OCI-LY7 (cell line): ENCODE measurements around the gene PPP1R9A. TPM values are rescaled to one million over a fixed set of nuclear protein-coding genes. Genes with fewer than 3 reads are reported as not detected.

ENCODE experiments used
- BruUV-seq: library from RNA; stranded (reverse); fragments of 400-500 nt; replicated peaks from 2 replicates; lab custom pipeline; 2021; lab: Mats Ljungman, UMichigan
- CTCF ChIA-PET: fragments of 300-600 bp; sonication (Branson Sonifier 250); formaldehyde crosslinking; loops from one replicate; lab custom pipeline; 2022; ENCODE audit warnings: antibody characterized with exemption; ENCODE audit not compliant: unreplicated experiment; lab: Charles Lee
- POLR2A ChIA-PET: fragments of 300-600 bp; sonication (Branson Sonifier 250); formaldehyde crosslinking; loops from one replicate; lab custom pipeline; 2022; ENCODE audit warnings: antibody characterized with exemption; lab: Charles Lee
- DNase-seq: peaks from one replicate; pipeline ENCODE4 v3.0.0-alpha.2; 2015; ENCODE audit warnings: low spot score
- H2AFZ ChIP-seq: fragments of 200-600 bp; sonication (generic), shearing (Covaris generic); 2 replicates; pipeline ENCODE4 v1.6.1; 2014; ENCODE audit warnings: mild to moderate bottlenecking, antibody characterized with exemption, low read length, moderate library complexity
- H3K27ac ChIP-seq: fragments of 200-600 bp; sonication (generic); 2 replicates; pipeline ENCODE4 v1.5.1; 2014; ENCODE audit warnings: mixed run types, low read depth, mild to moderate bottlenecking, moderate library complexity, low read length, inconsistent platforms; ENCODE audit not compliant: poor library complexity, severe bottlenecking
- H3K36me3 ChIP-seq: fragments of 200-600 bp; sonication (generic); 2 replicates; pipeline ENCODE4 v1.6.1; 2014; ENCODE audit warnings: mild to moderate bottlenecking, antibody characterized with exemption, low read length, moderate library complexity, mixed read lengths; ENCODE audit not compliant: insufficient read depth
- H3K4me1 ChIP-seq: fragments of 200-600 bp; sonication (generic); 2 replicates; pipeline ENCODE4 v1.5.1; 2014; ENCODE audit warnings: mild to moderate bottlenecking, low read length; ENCODE audit not compliant: insufficient read depth, poor library complexity, severe bottlenecking
- H3K4me2 ChIP-seq: fragments of 200-600 bp; sonication (generic); 2 replicates; pipeline ENCODE4 v1.6.1; 2014; ENCODE audit warnings: mild to moderate bottlenecking, low read length
- H3K4me3 ChIP-seq: fragments of 200-600 bp; sonication (generic); 2 replicates; pipeline ENCODE4 v1.5.1; 2014; ENCODE audit warnings: mild to moderate bottlenecking, low read depth, low read length; ENCODE audit not compliant: poor library complexity, severe bottlenecking
- H3K79me2 ChIP-seq: fragments of 200-600 bp; sonication (generic); 2 replicates; pipeline ENCODE4 v1.6.1; 2016; ENCODE audit warnings: low read depth, mild to moderate bottlenecking, low read length, moderate library complexity, mixed read lengths; ENCODE audit not compliant: insufficient read depth
- H3K9me2 ChIP-seq: fragments of 200-600 bp; sonication (generic); 2 replicates; pipeline ENCODE4 v1.6.1; 2016; ENCODE audit warnings: mild to moderate bottlenecking, low read length, mixed read lengths; ENCODE audit not compliant: insufficient read depth
- H3K9me3 ChIP-seq: fragments of 200-600 bp; sonication (generic); 2 replicates; pipeline ENCODE4 v1.6.1; 2014; ENCODE audit warnings: mild to moderate bottlenecking, mixed run types, low read length, mixed read lengths
- H4K20me1 ChIP-seq: fragments of 200-600 bp; sonication (generic); 2 replicates; pipeline ENCODE4 v1.6.1; 2014; ENCODE audit warnings: mild to moderate bottlenecking, antibody characterized with exemption, low read length, moderate library complexity, mixed read lengths; ENCODE audit not compliant: insufficient read depth
- EZH2phosphoT487 ChIP-seq: fragments of 200-600 bp; sonication (generic); IDR thresholded peaks from 2 replicates; pipeline ENCODE4 v1.6.1; 2018; ENCODE audit warnings: low read depth, borderline replicate concordance, mild to moderate bottlenecking, mixed run types, antibody characterized with exemption, low read length, moderate library complexity, mixed read lengths
- intact Hi-C: fragments of 100-400 bp; cut with micrococcal nuclease; formaldehyde crosslinking; loops from one replicate; pipeline ENCODE4 v1.10.0; 2022; ENCODE audit not compliant: unreplicated experiment
- total RNA-seq, 2 experiments: library from RNA; depleted of rRNA in 1 of 2; stranded (reverse); fragments of >200 nt in 1 of 2; shearing (Covaris generic) in 1 of 2; gene quantifications; 2 replicates each; pipeline ENCODE4 v1.2.3, GENCODE V29; 2014 to 2022
- TF ChIP-seq, protein P1 (sequence below): fragments of 200-600 bp; sonication (generic); conservative IDR thresholded peaks from 2 replicates; pipeline ENCODE4 v1.5.1; 2014; ENCODE audit warnings: mild to moderate bottlenecking, antibody characterized with exemption, low read length, moderate library complexity, mixed read lengths

The PPP1R9A gene
- total RNA-seq, 2 experiments from 2014 or later: not detected

DNA sequence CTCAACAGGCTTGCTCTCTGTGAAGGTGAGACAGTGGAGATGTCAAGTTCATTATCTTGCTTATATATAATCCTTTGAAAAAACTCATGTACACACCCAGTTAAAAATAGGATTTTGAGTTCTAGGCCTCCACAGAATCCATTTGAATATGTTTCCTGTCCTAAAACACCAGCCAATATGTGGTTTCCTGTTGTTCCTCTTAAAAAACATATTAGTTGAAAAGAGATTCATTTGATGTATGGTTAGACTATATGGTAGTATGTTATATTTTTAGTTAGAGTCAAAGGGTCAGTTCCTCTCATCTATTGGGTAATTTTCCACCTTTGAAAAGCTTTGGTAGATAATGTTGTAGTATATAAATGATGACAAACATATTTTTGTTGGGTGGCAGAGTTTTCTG, 16.0 kb downstream of the PPP1R9A start:
- H3K27ac ChIP-seq: no peak overlapping the region
- TF ChIP-seq, protein P1, sequence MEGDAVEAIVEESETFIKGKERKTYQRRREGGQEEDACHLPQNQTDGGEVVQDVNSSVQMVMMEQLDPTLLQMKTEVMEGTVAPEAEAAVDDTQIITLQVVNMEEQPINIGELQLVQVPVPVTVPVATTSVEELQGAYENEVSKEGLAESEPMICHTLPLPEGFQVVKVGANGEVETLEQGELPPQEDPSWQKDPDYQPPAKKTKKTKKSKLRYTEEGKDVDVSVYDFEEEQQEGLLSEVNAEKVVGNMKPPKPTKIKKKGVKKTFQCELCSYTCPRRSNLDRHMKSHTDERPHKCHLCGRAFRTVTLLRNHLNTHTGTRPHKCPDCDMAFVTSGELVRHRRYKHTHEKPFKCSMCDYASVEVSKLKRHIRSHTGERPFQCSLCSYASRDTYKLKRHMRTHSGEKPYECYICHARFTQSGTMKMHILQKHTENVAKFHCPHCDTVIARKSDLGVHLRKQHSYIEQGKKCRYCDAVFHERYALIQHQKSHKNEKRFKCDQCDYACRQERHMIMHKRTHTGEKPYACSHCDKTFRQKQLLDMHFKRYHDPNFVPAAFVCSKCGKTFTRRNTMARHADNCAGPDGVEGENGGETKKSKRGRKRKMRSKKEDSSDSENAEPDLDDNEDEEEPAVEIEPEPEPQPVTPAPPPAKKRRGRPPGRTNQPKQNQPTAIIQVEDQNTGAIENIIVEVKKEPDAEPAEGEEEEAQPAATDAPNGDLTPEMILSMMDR: no peak
- TF ChIP-seq EZH2phosphoT487: no peak
- H3K9me3 ChIP-seq: no peaks in the 10 kb centered on the region
- no peaks in the 10 kb centered on the region for H4K20me1 ChIP-seq
- peak; percentile 38 for DNase-seq
- no TSS peak for BruUV-seq
- ChIA-PET CTCF (no interaction called here), POLR2A (no interaction called here)
- H3K4me1 ChIP-seq: peaks cover 15% of the 10 kb centered on the region
- intact Hi-C loops: no loop called here
- peak overlapping the region; percentile 9 for H3K4me3 ChIP-seq
- no peaks in the 10 kb centered on the region for H3K36me3 ChIP-seq
- H3K9me2 ChIP-seq: peaks cover 3% of the 10 kb centered on the region; the same call in 1 of the 2 replicates
- H2AFZ ChIP-seq: no peak overlapping the region
- peak overlapping the region; percentile 33 for H3K4me2 ChIP-seq
- H3K79me2 ChIP-seq: no peaks in the 10 kb centered on the region

DNA sequence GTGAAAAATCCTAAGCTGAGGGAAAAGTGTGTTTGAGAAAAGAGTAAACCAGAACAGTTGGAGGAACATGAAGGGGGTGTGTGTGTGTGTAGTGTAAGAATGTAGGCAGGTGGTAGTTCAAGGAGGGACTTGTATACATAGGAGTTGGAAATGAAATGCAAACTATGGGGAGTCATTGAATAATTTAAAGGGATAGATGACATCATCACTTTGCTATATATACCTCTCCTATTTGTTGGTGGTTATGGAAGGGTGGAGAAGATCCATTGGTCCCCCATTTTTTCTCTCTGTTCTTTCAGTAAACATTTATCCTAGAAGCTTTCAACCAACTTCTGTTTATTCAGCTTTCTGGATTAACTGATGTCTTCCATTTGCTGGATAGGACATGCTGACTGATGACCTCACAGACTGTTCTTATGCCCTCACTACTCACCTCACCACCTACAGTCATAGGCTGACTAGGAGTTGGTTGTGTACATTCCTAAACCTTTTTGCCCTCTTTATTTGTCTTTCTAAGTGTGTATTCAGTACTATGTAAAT, 20.8 kb downstream of the PPP1R9A start:
- peaks cover 6% of the 10 kb centered on the region for H3K4me1 ChIP-seq
- no peak overlapping the region for H3K4me3 ChIP-seq
- CTCF ChIA-PET: no interaction called here
- no peaks in the 10 kb centered on the region for H3K36me3 ChIP-seq
- H2AFZ ChIP-seq: no peak overlapping the region
- POLR2A ChIA-PET: interaction anchor here (0.6 kb wide), 1 partner anchor 455 kb away, joined by 3 read pairs; no protein-coding TSS in a partner anchor
- DNase-seq: no peak
- H3K9me2 ChIP-seq: no peaks in the 10 kb centered on the region
- H3K79me2 ChIP-seq: no peaks in the 10 kb centered on the region
- no peak overlapping the region for H3K4me2 ChIP-seq
- no peak overlapping the region for H3K27ac ChIP-seq
- no TSS peak for BruUV-seq
- H3K9me3 ChIP-seq: no peaks in the 10 kb centered on the region
- TF ChIP-seq, protein P1: no peak
- no peak for TF ChIP-seq EZH2phosphoT487
- no peaks in the 10 kb centered on the region for H4K20me1 ChIP-seq
- intact Hi-C loops: no loop called here

GRCh38 chr7:94933256-94933990, 26.0 kb downstream of the PPP1R9A start:
- H3K4me3 ChIP-seq: no peak overlapping the region
- no TSS peak for BruUV-seq
- no peaks in the 10 kb centered on the region for H3K9me3 ChIP-seq
- H3K4me2 ChIP-seq: no peak overlapping the region
- TF ChIP-seq, protein P1: no peak
- no peak for TF ChIP-seq EZH2phosphoT487
- no peaks in the 10 kb centered on the region for H3K36me3 ChIP-seq
- no peaks in the 10 kb centered on the region for H3K4me1 ChIP-seq
- no peak overlapping the region for H3K27ac ChIP-seq
- no peaks in the 10 kb centered on the region for H4K20me1 ChIP-seq
- no peaks in the 10 kb centered on the region for H3K79me2 ChIP-seq
- no peak overlapping the region for H2AFZ ChIP-seq
- ChIA-PET CTCF (no interaction called here), POLR2A (no interaction called here)
- no peaks in the 10 kb centered on the region for H3K9me2 ChIP-seq
- DNase-seq: no peak
- intact Hi-C loops: no loop called here
